Measurements from ENCODE around the gene KPNB1. TPM values are rescaled to one million over a fixed set of nuclear protein-coding genes. Genes with fewer than 3 reads are reported as not detected.

The KPNB1 gene
- total RNA-seq, 1 experiment from 2014 or later = 967 TPM

DNA sequence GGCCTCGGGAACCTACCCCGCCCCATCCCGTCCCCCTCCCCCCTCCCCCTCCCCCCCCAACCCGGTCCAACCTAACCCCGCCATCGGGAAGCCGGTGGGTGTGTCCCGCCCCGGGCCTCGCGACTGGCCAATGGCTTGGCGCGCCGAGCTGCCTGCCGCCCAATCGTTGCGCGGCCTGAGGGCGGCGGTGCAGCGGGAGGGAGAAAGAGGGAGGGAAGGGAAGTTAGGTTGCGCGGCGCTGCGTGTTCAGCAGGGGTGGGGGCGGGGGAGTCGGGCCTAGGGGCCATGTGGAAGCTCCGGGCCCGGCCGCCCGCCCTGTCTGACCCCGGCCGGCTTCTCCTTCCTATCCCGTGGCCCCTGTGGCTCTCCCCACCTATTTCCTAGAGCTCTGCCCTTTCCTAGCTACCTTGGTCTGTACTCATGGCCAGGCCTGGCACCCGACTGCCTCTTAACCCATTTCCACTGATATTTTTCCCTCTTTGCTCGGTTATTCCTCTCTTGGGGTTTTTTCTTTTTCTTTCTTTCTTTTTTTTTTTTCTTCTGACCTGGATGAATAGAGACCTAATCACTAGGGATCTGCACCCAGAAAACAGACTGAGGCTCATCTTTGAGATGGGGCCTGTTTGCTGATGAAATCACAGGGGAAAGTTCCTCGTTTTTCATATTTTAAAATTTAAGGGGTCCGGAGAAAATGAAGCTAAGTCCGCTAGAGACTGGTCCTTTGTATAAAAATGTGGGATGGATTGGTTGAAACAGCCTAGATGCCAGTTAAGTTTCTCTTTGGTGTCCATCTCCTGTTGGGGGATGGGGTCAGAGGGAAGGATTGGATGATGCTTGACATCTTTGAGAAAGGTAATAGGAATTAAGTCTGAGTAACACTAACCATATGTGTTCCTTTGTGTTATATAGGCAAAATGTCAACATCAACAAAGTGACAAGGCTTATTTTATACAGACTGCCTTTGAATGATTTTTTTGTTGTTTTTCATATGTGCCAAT, 1.1 kb downstream of the KPNB1 start:
- TSS peak; percentile 40 for BruUV-seq (replicated peaks)
- H3K4me1 ChIP-seq = peaks cover 29% of the 10 kb centered on the region
- peaks cover 71% of the 10 kb centered on the region for H3K36me3 Mint-ChIP-seq (ENCODE audit: insufficient read depth, unreplicated experiment)

DNA sequence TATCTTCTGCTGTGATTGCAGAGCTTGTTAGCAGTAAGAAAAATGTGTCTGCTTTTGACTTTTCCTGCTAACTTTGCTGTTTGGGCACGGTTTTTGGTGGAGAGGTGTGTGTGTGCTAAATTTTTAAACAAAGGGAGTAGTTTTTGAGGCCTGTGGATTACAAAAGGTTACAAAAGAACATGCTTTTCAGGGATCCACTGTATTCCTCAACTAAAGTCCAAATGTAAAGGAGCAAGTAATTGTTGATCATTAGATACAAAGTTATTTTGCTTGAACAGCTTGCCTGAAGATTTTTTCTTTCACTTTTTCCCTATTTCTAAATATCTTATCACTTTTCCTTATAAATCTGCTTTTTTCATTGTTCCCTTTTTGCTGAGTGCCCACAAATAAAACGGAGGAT, 2.0 kb downstream of the KPNB1 start:
- H3K4me3 Mint-ChIP-seq (ENCODE audit: unreplicated experiment) = peak overlapping the region; percentile 87
- Histone ChIP-seq H3K4me3 (ENCODE audit: low read depth, low read length) (no peak overlapping the region), H3K27me3 (replicated peaks; ENCODE audit: control insufficient read depth, insufficient read depth, low read length) (no peaks in the 10 kb centered on the region), H3K9me3 (no peaks in the 10 kb centered on the region), H3K36me3 (ENCODE audit: control insufficient read depth, insufficient read depth, low read length) (peaks cover 15% of the 10 kb centered on the region), H3K4me1 (peaks cover 29% of the 10 kb centered on the region)
- DNase-seq = no peak
- H3K4me1 Mint-ChIP-seq (ENCODE audit: low read depth, unreplicated experiment) = peaks cover 38% of the 10 kb centered on the region
- no peaks in the 10 kb centered on the region for H3K9me3 Mint-ChIP-seq (ENCODE audit: unreplicated experiment)
- POLR2A ChIA-PET = interaction anchor here (1.2 kb wide), 1 partner anchor 27 kb away, joined by 3 read pairs; no protein-coding TSS in a partner anchor
- BruUV-seq (replicated peaks) = no TSS peak
- H3K36me3 Mint-ChIP-seq (ENCODE audit: insufficient read depth, unreplicated experiment) = peaks cover 79% of the 10 kb centered on the region
- intact Hi-C loops (cut with micrococcal nuclease; ENCODE audit: unreplicated experiment) = no loop called here
- TF ChIP-seq, protein P1, sequence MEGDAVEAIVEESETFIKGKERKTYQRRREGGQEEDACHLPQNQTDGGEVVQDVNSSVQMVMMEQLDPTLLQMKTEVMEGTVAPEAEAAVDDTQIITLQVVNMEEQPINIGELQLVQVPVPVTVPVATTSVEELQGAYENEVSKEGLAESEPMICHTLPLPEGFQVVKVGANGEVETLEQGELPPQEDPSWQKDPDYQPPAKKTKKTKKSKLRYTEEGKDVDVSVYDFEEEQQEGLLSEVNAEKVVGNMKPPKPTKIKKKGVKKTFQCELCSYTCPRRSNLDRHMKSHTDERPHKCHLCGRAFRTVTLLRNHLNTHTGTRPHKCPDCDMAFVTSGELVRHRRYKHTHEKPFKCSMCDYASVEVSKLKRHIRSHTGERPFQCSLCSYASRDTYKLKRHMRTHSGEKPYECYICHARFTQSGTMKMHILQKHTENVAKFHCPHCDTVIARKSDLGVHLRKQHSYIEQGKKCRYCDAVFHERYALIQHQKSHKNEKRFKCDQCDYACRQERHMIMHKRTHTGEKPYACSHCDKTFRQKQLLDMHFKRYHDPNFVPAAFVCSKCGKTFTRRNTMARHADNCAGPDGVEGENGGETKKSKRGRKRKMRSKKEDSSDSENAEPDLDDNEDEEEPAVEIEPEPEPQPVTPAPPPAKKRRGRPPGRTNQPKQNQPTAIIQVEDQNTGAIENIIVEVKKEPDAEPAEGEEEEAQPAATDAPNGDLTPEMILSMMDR (IDR thresholded peaks at IDR 0.05; ENCODE audit: insufficient read depth in 1 of 2, low read depth in 1 of 2, low read length in 1 of 2, severe bottlenecking in 1 of 2, unreplicated experiment in 1 of 2) = no peak
- peak overlapping the region; percentile 83 for H3K27ac Mint-ChIP-seq (ENCODE audit: unreplicated experiment)
- H3K27me3 Mint-ChIP-seq (ENCODE audit: insufficient read depth, unreplicated experiment) = no peaks in the 10 kb centered on the region
- CTCF ChIA-PET = interaction anchor here (3.7 kb wide), 1 partner anchor 12 kb away, joined by 50 read pairs; no protein-coding TSS in a partner anchor

More for the DNA sequence above, 1.1 kb downstream of the KPNB1 start:
- Mint-ChIP-seq H3K4me3 (ENCODE audit: unreplicated experiment) (peak overlapping the region; percentile 87), H3K27me3 (ENCODE audit: insufficient read depth, unreplicated experiment) (no peaks in the 10 kb centered on the region), H3K27ac (ENCODE audit: unreplicated experiment) (peak overlapping the region; percentile 83), H3K9me3 (ENCODE audit: unreplicated experiment) (no peaks in the 10 kb centered on the region), H3K4me1 (ENCODE audit: low read depth, unreplicated experiment) (peaks cover 38% of the 10 kb centered on the region)
- ChIA-PET POLR2A (interaction anchor here (0.5 to 2.5 kb wide), 24 partner anchors 8 to 1345 kb away, joined by 3 to 30 read pairs (median 4); partner anchors contain the start of genes HOXB13, LRRC46, MRPL10 and TBX21), CTCF (interaction anchor here (0.6 to 3.7 kb wide), 7 partner anchors 13 to 159 kb away, joined by 4 to 50 read pairs (median 9); no protein-coding TSS in a partner anchor)
- H3K36me3 ChIP-seq (ENCODE audit: control insufficient read depth, insufficient read depth, low read length) = peaks cover 13% of the 10 kb centered on the region
- peak; percentile 100 for DNase-seq
- H3K9me3 ChIP-seq = no peaks in the 10 kb centered on the region
- no peaks in the 10 kb centered on the region for H3K27me3 ChIP-seq (replicated peaks; ENCODE audit: control insufficient read depth, insufficient read depth, low read length)
- intact Hi-C loops (cut with micrococcal nuclease; ENCODE audit: unreplicated experiment) = no loop called here
- peak overlapping the region; percentile 92 for H3K4me3 ChIP-seq (ENCODE audit: low read depth, low read length)
- TF ChIP-seq, protein P1 (IDR thresholded peaks at IDR 0.05; ENCODE audit: insufficient read depth in 1 of 2, low read depth in 1 of 2, low read length in 1 of 2, severe bottlenecking in 1 of 2, unreplicated experiment in 1 of 2) = no peak

- no peaks in the 10 kb centered on the region for H3K9me3 ChIP-seq
- H3K9me3 Mint-ChIP-seq (ENCODE audit: unreplicated experiment) = no peaks in the 10 kb centered on the region
- DNase-seq = no peak
- H3K27me3 Mint-ChIP-seq (ENCODE audit: insufficient read depth, unreplicated experiment) = no peaks in the 10 kb centered on the region
- CTCF ChIA-PET = no interaction called here
- intact Hi-C loops (cut with micrococcal nuclease; ENCODE audit: unreplicated experiment) = no loop called here
- no peak overlapping the region for H3K27ac Mint-ChIP-seq (ENCODE audit: unreplicated experiment)
- POLR2A ChIA-PET = interaction anchor here (0.6 kb wide), 2 partner anchors 18 to 24 kb away, joined by 3 to 4 read pairs; no protein-coding TSS in a partner anchor
- peaks cover 88% of the 10 kb centered on the region for H3K36me3 Mint-ChIP-seq (ENCODE audit: insufficient read depth, unreplicated experiment)
- H3K4me3 ChIP-seq (ENCODE audit: low read depth, low read length) = no peak overlapping the region
- no TSS peak for BruUV-seq (replicated peaks)
- H3K36me3 ChIP-seq (ENCODE audit: control insufficient read depth, insufficient read depth, low read length) = peaks cover 17% of the 10 kb centered on the region
- TF ChIP-seq, protein P1 (IDR thresholded peaks at IDR 0.05; ENCODE audit: insufficient read depth in 1 of 2, low read depth in 1 of 2, low read length in 1 of 2, severe bottlenecking in 1 of 2, unreplicated experiment in 1 of 2) = no peak
- peaks cover 29% of the 10 kb centered on the region for H3K4me1 ChIP-seq
- peaks cover 38% of the 10 kb centered on the region for H3K4me1 Mint-ChIP-seq (ENCODE audit: low read depth, unreplicated experiment)
- peak overlapping the region; percentile 87 for H3K4me3 Mint-ChIP-seq (ENCODE audit: unreplicated experiment)
- H3K27me3 ChIP-seq (replicated peaks; ENCODE audit: control insufficient read depth, insufficient read depth, low read length) = no peaks in the 10 kb centered on the region
Observed at GRCh38 chr17:47652570-47652969, 2.9 kb downstream of the KPNB1 start.
